Measurements from ENCODE around the gene TRAF6.
"Not testable (repeated sequence)": the region's sequence is repeated elsewhere in the genome, so short reads cannot be mapped to it uniquely, and the experiment has no call there.

Gene TRAF6, protein sequence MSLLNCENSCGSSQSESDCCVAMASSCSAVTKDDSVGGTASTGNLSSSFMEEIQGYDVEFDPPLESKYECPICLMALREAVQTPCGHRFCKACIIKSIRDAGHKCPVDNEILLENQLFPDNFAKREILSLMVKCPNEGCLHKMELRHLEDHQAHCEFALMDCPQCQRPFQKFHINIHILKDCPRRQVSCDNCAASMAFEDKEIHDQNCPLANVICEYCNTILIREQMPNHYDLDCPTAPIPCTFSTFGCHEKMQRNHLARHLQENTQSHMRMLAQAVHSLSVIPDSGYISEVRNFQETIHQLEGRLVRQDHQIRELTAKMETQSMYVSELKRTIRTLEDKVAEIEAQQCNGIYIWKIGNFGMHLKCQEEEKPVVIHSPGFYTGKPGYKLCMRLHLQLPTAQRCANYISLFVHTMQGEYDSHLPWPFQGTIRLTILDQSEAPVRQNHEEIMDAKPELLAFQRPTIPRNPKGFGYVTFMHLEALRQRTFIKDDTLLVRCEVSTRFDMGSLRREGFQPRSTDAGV

DNA sequence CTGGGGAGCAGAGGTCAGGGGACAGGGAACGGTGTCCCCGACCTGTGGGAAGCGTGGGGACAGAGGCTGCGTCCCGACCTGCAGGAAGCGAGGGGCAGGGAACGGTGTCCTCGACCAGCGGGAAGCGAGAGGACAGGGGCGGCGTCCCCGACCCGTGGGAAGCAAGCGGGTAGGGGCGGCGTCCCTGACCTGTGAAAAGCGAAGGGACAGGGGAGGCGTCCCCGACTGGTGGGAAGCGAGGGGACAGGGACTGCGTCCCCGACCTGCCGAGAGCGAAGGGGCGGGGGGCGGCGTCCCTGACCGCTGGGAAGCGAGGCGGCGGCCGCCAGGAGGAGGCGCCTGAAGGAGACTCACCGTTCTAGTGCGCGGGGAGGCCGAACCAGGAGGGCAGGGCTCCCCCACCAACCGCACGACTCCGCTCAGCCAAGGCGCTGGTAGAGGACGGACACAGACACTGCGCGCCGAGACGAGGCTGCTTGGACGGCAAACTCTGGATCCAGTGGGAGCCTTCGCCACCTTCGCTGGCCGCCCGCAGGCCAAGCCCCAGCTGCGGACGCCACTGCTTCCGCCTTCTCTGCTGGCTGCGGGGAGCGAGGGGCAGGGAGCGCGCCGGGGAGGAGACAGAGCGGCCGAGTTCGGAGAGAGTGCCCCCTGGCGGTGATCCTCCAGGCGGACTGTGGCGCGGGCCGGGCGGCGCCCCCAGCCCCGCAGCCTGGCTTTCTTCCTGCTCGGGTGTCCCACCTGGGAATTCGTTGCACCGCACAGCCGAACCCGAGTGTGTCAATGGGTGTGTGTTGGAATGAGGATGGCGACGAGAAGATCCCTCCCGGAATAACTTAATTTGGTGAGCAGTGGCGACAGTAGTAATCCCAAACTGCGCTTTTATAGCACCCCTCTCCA lies at the start of gene TRAF6:
TRAF6 (minus strand) TSS at position 579 of the 900 bp plus-strand sequence. CDS start 8,757 bp downstream, outside the sequence.
- Histone ChIP-seq H3K27me3 (ENCODE audit: control insufficient read depth, insufficient read depth, low read length) (peaks cover 26% of the 10 kb centered on the region), H3K27ac (ENCODE audit: low read length) (no peak within 1 kb of the TSS), H3K4me3 (ENCODE audit: low read length) (peak within 1 kb of the TSS; percentile 95), H3K9me3 (ENCODE audit: control insufficient read depth, low read depth, low read length) (no peaks in the 10 kb centered on the region), H3K4me1 (ENCODE audit: control insufficient read depth, low read depth, low read length) (peaks cover 7% of the 10 kb centered on the region), H3K36me3 (ENCODE audit: control insufficient read depth, low read depth, low read length) (no peaks in the 10 kb centered on the region), H3K9ac (ENCODE audit: low read length) (peak within 1 kb of the TSS; percentile 72)

DNA sequence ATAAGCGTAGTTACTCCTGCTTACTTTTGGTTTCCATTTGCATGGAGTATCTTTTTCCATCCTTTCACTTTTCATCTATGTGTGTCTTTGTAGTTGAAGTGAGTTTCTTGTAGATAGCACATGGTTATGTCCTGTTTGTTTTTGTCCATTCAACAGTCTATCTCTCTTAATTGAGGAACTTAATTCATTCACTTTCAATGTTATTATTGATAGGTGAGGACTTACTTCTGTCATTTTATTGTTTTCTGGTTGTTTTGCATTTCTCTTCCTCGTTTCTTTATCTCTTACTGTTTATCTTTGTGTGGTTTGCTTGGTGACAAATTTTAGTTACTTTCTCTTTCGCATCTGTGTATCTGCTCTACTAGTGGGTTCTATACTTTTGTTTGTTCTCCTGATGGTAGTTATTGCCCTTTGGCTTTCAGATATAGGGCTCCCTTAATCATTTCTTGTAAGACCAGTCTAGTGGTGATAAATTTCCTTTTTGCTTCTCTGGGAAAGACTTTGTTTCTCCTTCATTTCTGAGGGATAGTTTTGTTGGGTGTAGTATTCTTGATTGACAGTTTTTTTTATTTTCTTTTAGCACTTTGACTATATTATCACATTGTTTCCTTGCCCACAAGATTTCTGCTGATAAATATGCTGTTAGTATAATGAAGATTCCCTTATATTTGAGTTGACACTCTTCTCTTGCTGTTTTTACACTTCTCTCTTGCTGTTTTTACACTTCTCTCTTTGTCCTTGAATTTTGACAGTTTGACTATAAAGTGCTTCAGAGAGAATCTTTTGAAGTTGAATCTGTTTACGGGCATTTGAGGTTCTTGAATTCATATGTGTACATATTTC lies 48.7 kb upstream of the TRAF6 start:
- Histone ChIP-seq H3K36me3 (ENCODE audit: control insufficient read depth, low read depth, low read length) (no peaks in the 10 kb centered on the region), H3K4me3 (ENCODE audit: low read length) (no peak overlapping the region), H3K27ac (ENCODE audit: low read length) (no peak overlapping the region), H3K9ac (ENCODE audit: low read length) (no peak overlapping the region), H3K27me3 (ENCODE audit: control insufficient read depth, insufficient read depth, low read length) (no peaks in the 10 kb centered on the region), H3K9me3 (ENCODE audit: control insufficient read depth, low read depth, low read length) (no peaks in the 10 kb centered on the region), H3K4me1 (ENCODE audit: control insufficient read depth, low read depth, low read length) (no peaks in the 10 kb centered on the region)

DNA sequence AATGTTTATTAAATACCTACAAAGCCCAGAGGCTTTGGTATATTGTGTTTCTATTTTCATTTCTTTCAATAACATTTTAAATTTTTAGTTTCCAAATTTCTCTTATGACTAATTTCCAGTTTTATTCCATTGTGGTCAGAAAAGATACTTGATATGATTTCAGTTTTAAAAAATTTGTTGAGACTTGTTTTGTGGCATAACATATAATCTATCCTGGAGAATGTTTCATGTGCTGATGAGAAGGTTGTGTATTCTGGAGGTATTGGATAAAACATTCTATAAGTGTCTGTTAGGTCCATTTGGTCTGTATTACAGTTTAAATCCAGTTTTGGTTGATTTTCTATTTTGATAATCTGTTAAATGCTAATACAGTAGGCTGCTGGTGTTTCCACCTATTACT lies 47.9 kb upstream of the TRAF6 start:
- H3K9ac ChIP-seq (ENCODE audit: low read length) = no peak overlapping the region
- no peak overlapping the region for H3K27ac ChIP-seq (ENCODE audit: low read length)

DNA sequence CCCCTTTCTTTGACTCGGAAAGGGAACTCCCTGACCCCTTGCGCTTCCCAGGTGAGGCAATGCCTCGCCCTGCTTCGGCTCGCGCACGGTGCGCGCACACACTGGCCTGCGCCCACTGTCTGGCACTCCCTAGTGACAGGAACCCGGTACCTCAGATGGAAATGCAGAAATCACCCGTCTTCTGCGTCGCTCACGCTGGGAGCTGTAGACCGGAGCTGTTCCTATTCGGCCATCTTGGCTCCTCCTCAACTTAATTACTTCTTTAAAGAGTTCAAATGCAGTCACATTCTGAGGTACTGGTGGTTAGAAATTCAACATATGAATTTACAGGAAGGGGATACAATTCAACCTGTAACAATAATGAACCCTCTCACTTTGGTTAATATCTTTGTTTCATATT lies 47.3 kb upstream of the TRAF6 start:
- H3K9ac ChIP-seq (ENCODE audit: low read length); H3K4me3 ChIP-seq (ENCODE audit: low read length); H3K27ac ChIP-seq (ENCODE audit: low read length); H3K27me3 ChIP-seq (ENCODE audit: control insufficient read depth, insufficient read depth, low read length); H3K36me3 ChIP-seq (ENCODE audit: control insufficient read depth, low read depth, low read length); H3K4me1 ChIP-seq (ENCODE audit: control insufficient read depth, low read depth, low read length); H3K9me3 ChIP-seq (ENCODE audit: control insufficient read depth, low read depth, low read length): not testable (repeated sequence)

More for the DNA sequence above, 47.9 kb upstream of the TRAF6 start:
- H3K36me3 ChIP-seq (ENCODE audit: control insufficient read depth, low read depth, low read length) = no peaks in the 10 kb centered on the region
- H3K27me3 ChIP-seq (ENCODE audit: control insufficient read depth, insufficient read depth, low read length) = no peaks in the 10 kb centered on the region
- no peaks in the 10 kb centered on the region for H3K4me1 ChIP-seq (ENCODE audit: control insufficient read depth, low read depth, low read length)
- H3K4me3 ChIP-seq (ENCODE audit: low read length) = no peak overlapping the region
- no peaks in the 10 kb centered on the region for H3K9me3 ChIP-seq (ENCODE audit: control insufficient read depth, low read depth, low read length)

DNA sequence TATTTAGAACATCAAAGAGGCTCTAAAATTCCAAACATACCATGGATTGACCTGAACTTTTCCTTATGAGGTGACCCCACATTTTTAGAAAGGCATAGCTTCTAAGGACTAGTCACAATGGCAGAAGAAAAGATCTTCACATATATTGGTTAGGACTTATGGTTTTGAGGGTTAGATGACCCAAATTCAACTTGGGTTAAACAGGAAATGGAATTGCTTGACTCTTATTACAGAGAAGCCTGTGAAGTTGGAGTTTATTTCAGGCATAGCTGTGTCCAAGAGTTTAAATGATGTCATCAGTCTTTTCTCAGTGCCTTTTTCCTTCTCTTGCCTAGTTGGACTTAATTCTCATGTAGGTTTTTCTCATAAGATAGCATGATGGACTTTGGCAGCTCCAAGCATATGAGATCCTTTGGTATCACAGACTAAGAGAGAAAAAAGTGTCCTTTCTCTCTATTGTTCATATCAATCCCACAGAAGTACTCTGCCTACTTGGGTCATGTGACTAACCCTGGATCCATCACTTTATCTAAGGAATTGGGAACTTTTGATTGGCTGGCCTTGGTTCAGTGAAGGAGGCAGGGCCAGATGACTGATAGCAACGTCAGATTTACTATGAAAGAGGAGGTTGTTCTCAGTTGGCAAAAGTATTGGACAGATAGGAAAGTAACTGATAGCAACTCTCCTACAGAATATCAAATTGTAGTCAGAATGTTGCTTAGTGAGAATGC lies 40.5 kb upstream of the TRAF6 start:
- H3K4me1 ChIP-seq (ENCODE audit: control insufficient read depth, low read depth, low read length) = no peaks in the 10 kb centered on the region
- no peaks in the 10 kb centered on the region for H3K9me3 ChIP-seq (ENCODE audit: control insufficient read depth, low read depth, low read length)
- no peaks in the 10 kb centered on the region for H3K27me3 ChIP-seq (ENCODE audit: control insufficient read depth, insufficient read depth, low read length)
- H3K9ac ChIP-seq (ENCODE audit: low read length) = no peak overlapping the region
- H3K27ac ChIP-seq (ENCODE audit: low read length) = no peak overlapping the region
- no peak overlapping the region for H3K4me3 ChIP-seq (ENCODE audit: low read length)
- no peaks in the 10 kb centered on the region for H3K36me3 ChIP-seq (ENCODE audit: control insufficient read depth, low read depth, low read length)

DNA sequence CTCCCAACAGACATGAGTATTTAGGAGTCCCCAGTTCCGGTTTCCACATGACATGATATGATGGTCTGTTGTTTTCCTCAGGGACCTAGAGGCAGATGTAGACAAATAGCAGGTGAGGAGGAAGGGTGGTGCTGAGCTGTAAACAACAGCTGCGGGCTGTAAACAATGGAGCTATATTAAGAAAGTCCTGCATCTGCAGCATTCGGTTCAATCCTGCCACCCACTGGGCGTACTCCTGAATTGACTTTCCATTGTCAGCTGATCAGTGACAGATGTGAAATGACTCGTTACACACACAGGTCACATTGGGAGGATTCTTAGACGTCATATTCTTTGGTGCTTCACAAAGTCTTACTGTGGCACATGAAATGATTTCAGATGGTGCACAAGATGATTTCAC lies 30.9 kb upstream of the TRAF6 start:
- no peaks in the 10 kb centered on the region for H3K27me3 ChIP-seq (ENCODE audit: control insufficient read depth, insufficient read depth, low read length)
- no peak overlapping the region for H3K9ac ChIP-seq (ENCODE audit: low read length)
- H3K4me3 ChIP-seq (ENCODE audit: low read length) = no peak overlapping the region
- no peaks in the 10 kb centered on the region for H3K9me3 ChIP-seq (ENCODE audit: control insufficient read depth, low read depth, low read length)
- peaks cover 4% of the 10 kb centered on the region for H3K4me1 ChIP-seq (ENCODE audit: control insufficient read depth, low read depth, low read length)
- no peak overlapping the region for H3K27ac ChIP-seq (ENCODE audit: low read length)
- H3K36me3 ChIP-seq (ENCODE audit: control insufficient read depth, low read depth, low read length) = no peaks in the 10 kb centered on the region

DNA sequence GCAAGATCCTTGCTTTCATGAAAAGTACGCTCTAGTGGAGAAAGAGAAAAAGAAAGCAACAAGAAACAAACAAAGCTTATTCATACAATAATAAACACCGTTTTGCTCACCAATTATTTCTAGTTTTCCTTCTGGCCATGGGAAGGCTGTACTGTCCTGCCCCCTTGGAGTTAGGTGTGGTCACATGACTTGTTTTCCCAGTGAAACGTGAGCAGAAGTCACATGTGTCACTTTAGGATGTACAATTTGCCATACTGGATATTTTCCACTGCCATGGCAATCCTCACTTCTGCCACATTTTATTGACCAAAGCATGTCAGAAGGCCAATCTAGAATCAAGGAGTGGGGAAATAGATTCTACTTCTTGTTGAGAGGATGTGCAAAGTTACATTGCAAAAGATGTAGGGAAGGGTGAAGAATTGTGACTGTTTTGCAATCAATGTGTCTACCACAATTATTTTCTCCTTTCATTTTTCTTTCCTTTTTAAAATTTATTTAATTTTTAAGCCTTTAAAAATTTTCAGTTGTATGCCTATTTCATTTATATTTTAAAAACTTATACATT lies 24.3 kb upstream of the TRAF6 start:
- no peaks in the 10 kb centered on the region for H3K9me3 ChIP-seq (ENCODE audit: control insufficient read depth, low read depth, low read length)
- no peaks in the 10 kb centered on the region for H3K4me1 ChIP-seq (ENCODE audit: control insufficient read depth, low read depth, low read length)
- H3K27me3 ChIP-seq (ENCODE audit: control insufficient read depth, insufficient read depth, low read length) = no peaks in the 10 kb centered on the region
- no peak overlapping the region for H3K4me3 ChIP-seq (ENCODE audit: low read length)
- H3K27ac ChIP-seq (ENCODE audit: low read length) = no peak overlapping the region
- no peaks in the 10 kb centered on the region for H3K36me3 ChIP-seq (ENCODE audit: control insufficient read depth, low read depth, low read length)
- H3K9ac ChIP-seq (ENCODE audit: low read length) = no peak overlapping the region

DNA sequence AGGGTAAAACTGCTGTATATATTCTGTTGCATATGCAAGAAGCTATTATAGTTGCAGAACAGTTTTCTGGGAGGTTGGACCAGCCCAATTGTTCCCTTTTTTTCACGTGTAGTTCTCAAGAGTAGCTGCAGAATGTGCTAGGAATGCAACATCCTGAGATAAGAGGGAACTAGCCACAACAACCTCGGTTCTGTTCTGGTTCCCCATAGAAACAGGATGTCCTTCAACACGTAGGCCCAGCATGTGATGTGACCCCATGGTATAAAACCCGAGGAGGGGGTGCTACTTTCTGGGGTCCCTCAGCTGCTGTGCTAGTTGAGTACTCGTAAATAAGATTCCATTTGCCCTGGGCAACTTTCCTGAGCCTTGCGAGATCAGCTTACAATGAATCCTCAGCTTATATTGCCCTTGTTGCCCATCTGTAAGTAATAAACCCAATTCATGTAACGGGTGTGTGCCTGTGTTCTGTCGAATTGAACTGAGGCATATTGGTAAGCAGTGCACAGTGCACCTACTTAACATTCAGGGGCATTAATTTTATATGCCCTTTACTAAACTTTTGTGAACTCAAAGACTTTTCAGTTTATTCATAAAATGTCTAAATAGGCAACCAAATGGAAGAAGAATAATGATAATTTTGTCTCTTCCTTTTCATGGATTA lies 23.0 kb upstream of the TRAF6 start:
- no peak overlapping the region for H3K27ac ChIP-seq (ENCODE audit: low read length)

DNA sequence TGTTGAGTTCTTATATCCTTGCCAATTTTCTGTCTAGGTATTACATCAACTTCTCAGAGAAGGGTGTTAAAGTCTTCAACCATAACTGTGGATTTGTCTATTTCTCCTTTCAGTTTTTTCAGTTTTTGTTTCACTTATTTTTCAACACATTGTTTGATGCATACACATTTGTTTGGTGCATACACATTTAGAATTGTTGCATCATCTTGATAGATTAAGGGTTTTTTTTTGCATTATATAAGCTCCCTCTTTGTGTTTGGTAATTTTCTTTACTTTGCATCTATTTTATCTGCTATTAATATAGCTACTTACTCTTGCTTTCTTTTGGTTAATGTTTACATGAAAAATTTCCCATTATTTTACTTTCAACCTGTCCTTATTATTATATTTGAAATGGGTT lies 20.8 kb upstream of the TRAF6 start:
- Histone ChIP-seq H3K9me3 (ENCODE audit: control insufficient read depth, low read depth, low read length) (no peaks in the 10 kb centered on the region), H3K4me3 (ENCODE audit: low read length) (no peak overlapping the region), H3K27ac (ENCODE audit: low read length) (no peak overlapping the region), H3K27me3 (ENCODE audit: control insufficient read depth, insufficient read depth, low read length) (no peaks in the 10 kb centered on the region), H3K36me3 (ENCODE audit: control insufficient read depth, low read depth, low read length) (no peaks in the 10 kb centered on the region), H3K9ac (ENCODE audit: low read length) (no peak overlapping the region), H3K4me1 (ENCODE audit: control insufficient read depth, low read depth, low read length) (no peaks in the 10 kb centered on the region)

More for the DNA sequence above, 23.0 kb upstream of the TRAF6 start:
- Histone ChIP-seq H3K9me3 (ENCODE audit: control insufficient read depth, low read depth, low read length) (no peaks in the 10 kb centered on the region), H3K36me3 (ENCODE audit: control insufficient read depth, low read depth, low read length) (no peaks in the 10 kb centered on the region), H3K4me1 (ENCODE audit: control insufficient read depth, low read depth, low read length) (no peaks in the 10 kb centered on the region), H3K9ac (ENCODE audit: low read length) (no peak overlapping the region), H3K27me3 (ENCODE audit: control insufficient read depth, insufficient read depth, low read length) (no peaks in the 10 kb centered on the region), H3K4me3 (ENCODE audit: low read length) (no peak overlapping the region)

DNA sequence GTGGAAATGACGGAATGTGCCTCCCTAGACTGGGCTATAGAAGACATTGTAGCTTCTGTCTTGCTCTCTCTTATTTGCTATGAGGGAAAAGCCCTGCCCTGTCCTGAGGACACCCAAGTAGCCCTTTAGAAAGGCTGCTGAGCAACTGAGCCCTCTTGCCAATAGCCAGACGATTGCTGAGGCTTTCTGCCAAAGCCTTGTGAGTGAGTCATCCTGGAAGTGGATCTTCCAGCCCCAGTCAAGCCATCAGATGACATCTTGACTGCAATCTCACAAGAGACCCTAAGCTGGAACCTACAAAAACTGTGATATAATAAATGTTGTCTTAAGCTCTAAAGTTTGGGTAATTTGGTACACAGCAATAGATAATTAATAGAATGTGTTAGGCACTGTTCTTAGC lies 3.9 kb upstream of the TRAF6 start:
- Histone ChIP-seq H3K27me3 (ENCODE audit: control insufficient read depth, insufficient read depth, low read length) (peaks cover 17% of the 10 kb centered on the region), H3K36me3 (ENCODE audit: control insufficient read depth, low read depth, low read length) (no peaks in the 10 kb centered on the region), H3K27ac (ENCODE audit: low read length) (no peak overlapping the region), H3K4me3 (ENCODE audit: low read length) (no peak overlapping the region), H3K4me1 (ENCODE audit: control insufficient read depth, low read depth, low read length) (peaks cover under 1% of the 10 kb centered on the region), H3K9ac (ENCODE audit: low read length) (no peak overlapping the region), H3K9me3 (ENCODE audit: control insufficient read depth, low read depth, low read length) (no peaks in the 10 kb centered on the region)

All from iPS-18a (cell line).